Ovary (tissue), 9 donors: Measurements from ENCODE around the gene OXGR1. TPM values are rescaled to one million over a fixed set of nuclear protein-coding genes. Genes with fewer than 3 reads are reported as not detected.

ENCODE experiments used
- DNase-seq, 5 donors: peaks; one replicate each; pipeline ENCODE4 v3.0.0-alpha.2; 2019 to 2020
- H3K27ac ChIP-seq, 2 donors: fragments of 200-600 bp; one replicate each; pipeline versions ENCODE4 v1.5.1 to v1.8.0; 2019 to 2022
- H3K27me3 ChIP-seq: fragments of 200-600 bp; one replicate; pipeline ENCODE4 v1.8.0; 2022
- H3K36me3 ChIP-seq: fragments of 200-600 bp; sonication (generic); one replicate; pipeline ENCODE4 v1.5.1; 2019
- H3K4me1 ChIP-seq: one replicate; pipeline ENCODE4 v1.8.1; 2013; ENCODE audit warnings: mild to moderate bottlenecking, moderate library complexity; ENCODE audit not compliant: insufficient read depth
- H3K4me3 ChIP-seq: fragments of 200-600 bp; sonication (generic); one replicate; pipeline ENCODE4 v1.5.1; 2017
- H3K9me3 ChIP-seq, 2 donors: fragments of 200-600 bp in 1 of 2; sonication (generic) in 1 of 2; one replicate each; pipeline versions ENCODE4 v1.5.1 to v1.8.1; 2013 to 2019; ENCODE audit warnings: mild to moderate bottlenecking in 1 of 2, moderate library complexity in 1 of 2
- CTCF ChIP-seq, 3 donors: fragments of 450-650 bp in 2 of 3; fragments of 200-600 bp in 1 of 3; IDR thresholded peaks; one replicate each; pipeline versions ENCODE4 v1.5.1 to v1.8.0; 2016 to 2022; ENCODE audit warnings: antibody characterized with exemption in 3 of 3, mild to moderate bottlenecking in 1 of 3
- EP300 ChIP-seq: sonication (generic); formaldehyde crosslinking; IDR thresholded peaks from one replicate; pipeline ENCODE4 v1.6.1; 2017; ENCODE audit warnings: antibody characterized with exemption
- POLR2A ChIP-seq: fragments of 450-650 bp; IDR thresholded peaks from one replicate; pipeline ENCODE4 v1.6.1; 2017; ENCODE audit warnings: antibody characterized with exemption, mild to moderate bottlenecking, moderate library complexity
- WGBS, 3 donors: extraction: QIAGEN DNeasy Blood & Tissue Kit in 1 of 3; methylation state at CpG; one replicate each; pipeline versions ENCODE4 v1.1.5 to v1.1.7; 2013 to 2017; 5-methylcytosine and 5-hydroxymethylcytosine counted together
- intact Hi-C, 4 donors: fragments of 100-400 bp; cut with DNase I; formaldehyde crosslinking; loops; one replicate each; pipeline versions ENCODE4 v1.11.0 to v1.15.1; 2022 to 2023
- polyA plus RNA-seq, 2 donors: library from polyadenylated mRNA; stranded (reverse); fragments of 200-250 nt in 1 of 2; fragments of 350-450 nt in 1 of 2; fragmentation: Illumina TruSeq in 1 of 2; extraction: RNeasy Lipid Tissue Mini Kit (QIAGEN cat#74804) in 1 of 2; gene quantifications; one replicate each; pipeline ENCODE4 v1.2.3, GENCODE V29; 2013 to 2014
- total RNA-seq, 7 donors: library from RNA; depleted of rRNA in 2 of 7; stranded (reverse); fragments of >200 nt in 2 of 7; fragmentation: NEBNext Ultra II Directional in 3 of 7; extraction: Animal tissue kit (Norgen Biotek cat#: 25700) in 3 of 7; gene quantifications; one replicate each; pipeline versions ENCODE4 v1.1.0 to v1.2.4, GENCODE V29; 2016 to 2023
- donor health status: DM: no; HTN: no; CAD: no; lungs with moderate emphysema.
- donor health status: DM: no; HTN: no; CAD: no.
- donor health status: Bipolar disorder and iron deficiency.
- donor health status: DM: yes; HTN: yes; CAD: no.
- donor health status: DM: no; HTN: no; CAD: no.
- donor health status: DM: yes; HTN: yes; CAD: no.

The OXGR1 gene
- total and polyA plus RNA-seq, 9 donors: 0.04 to 0.72 (median 0.39) TPM; not detected in 3

GRCh38 chr13:97017322-97017721 is 23.0 kb upstream of the OXGR1 start:
- Histone ChIP-seq H3K27ac (no peak overlapping the region), H3K4me3 (no peak overlapping the region), H3K27me3 (no peaks in the 10 kb centered on the region), H3K9me3 (no peaks in the 10 kb centered on the region), H3K4me1 (no peaks in the 10 kb centered on the region), H3K36me3 (no peaks in the 10 kb centered on the region)
- DNase-seq: no peak
- intact Hi-C loops: no loop called here
- TF ChIP-seq POLR2A: no peak
- no peak for TF ChIP-seq CTCF (IDR thresholded peaks at IDR 0.05)
- TF ChIP-seq EP300: no peak

DNA sequence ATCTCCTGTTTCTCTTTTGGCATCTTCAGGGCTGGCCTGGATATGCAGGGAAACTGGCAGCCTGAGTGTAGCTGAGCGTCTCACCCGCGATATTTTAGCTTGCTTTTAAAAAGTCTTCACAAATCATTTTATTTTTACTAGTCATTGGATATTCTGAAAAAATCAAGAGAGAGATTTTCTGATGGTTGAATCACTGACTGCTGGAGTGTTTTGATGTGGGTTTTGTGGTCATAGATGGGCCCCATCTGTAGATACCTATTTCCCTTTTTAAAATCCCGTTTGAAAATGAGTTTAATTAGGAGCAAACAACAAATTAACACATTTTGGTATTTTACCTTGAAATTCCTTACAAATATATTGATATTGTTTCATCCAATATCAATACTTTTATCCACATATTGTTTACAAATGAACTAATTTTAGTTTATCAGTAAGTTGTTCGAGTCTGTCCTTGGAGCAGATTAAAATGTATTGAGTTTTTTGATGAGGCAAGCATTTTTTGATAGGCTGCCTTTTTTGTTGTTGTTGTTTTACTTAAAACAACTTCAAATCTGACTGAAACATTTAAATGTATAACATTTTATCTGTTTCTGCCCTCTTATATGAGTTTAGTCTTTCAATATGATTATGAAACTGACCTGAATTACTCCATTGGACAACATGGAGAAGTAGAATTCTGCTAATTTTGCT is 21.5 kb upstream of the OXGR1 start:
- TF ChIP-seq EP300 (no peak), CTCF (IDR thresholded peaks at IDR 0.05) (no peak), POLR2A (no peak)
- Histone ChIP-seq H3K9me3 (no peaks in the 10 kb centered on the region), H3K27me3 (no peaks in the 10 kb centered on the region), H3K36me3 (no peaks in the 10 kb centered on the region), H3K4me1 (no peaks in the 10 kb centered on the region), H3K4me3 (no peak overlapping the region), H3K27ac (no peak overlapping the region)
- 49 to 62% (median 56%) methylated on average over 5 of the region's 5 CpGs for WGBS, 3 donors
- no peak for DNase-seq
- intact Hi-C loops: no loop called here

GRCh38 chr13:97012251-97013048 is 18.2 kb upstream of the OXGR1 start:
- no peaks in the 10 kb centered on the region for H3K9me3 ChIP-seq
- H3K4me1 ChIP-seq: no peaks in the 10 kb centered on the region
- no peaks in the 10 kb centered on the region for H3K36me3 ChIP-seq
- TF ChIP-seq EP300 (no peak), POLR2A (no peak), CTCF (IDR thresholded peaks at IDR 0.05) (no peak)
- no peaks in the 10 kb centered on the region for H3K27me3 ChIP-seq
- intact Hi-C loops: no loop called here
- DNase-seq: no peak
- 78 to 82% (median 78%) methylated on average over 7 of the region's 7 CpGs for WGBS, 3 donors
- H3K4me3 ChIP-seq: no peak overlapping the region
- H3K27ac ChIP-seq: no peak overlapping the region

DNA sequence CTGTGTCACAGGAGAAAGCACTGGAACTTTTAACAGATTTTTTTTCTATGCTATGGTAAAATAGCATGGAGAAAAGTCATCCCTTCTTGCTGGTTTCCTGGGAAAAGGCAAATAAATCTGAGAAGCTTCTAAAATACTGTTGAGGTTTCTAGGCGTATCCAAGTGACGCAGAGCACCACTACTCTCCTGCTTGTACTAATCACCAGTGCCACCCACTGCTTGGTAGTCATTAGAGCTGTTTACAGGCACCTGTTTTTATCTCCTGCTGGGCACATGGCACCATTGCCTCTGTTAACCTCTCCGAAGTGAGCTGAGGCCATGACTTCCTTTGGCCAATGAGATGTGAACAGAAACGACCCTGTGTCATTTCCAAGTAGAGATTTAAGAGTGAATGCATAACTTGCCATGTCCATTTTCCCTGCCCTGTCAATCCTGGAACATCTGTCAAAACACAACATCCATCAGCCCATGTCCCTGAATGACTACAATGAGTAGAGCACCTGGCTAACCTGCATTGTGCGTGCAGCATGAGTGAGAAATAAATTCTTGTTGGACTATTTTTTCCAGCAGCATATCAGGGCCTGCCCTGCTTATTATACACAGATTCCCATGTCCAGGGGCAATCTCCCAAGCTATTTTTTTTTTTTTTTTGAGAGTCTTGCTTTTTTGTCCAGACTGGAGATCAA is 17.3 kb upstream of the OXGR1 start:
- no peaks in the 10 kb centered on the region for H3K27me3 ChIP-seq
- no peak overlapping the region for H3K27ac ChIP-seq
- DNase-seq: no peak
- no peaks in the 10 kb centered on the region for H3K9me3 ChIP-seq
- intact Hi-C loops: no loop called here
- H3K36me3 ChIP-seq: no peaks in the 10 kb centered on the region
- TF ChIP-seq POLR2A: no peak
- no peak for TF ChIP-seq CTCF (IDR thresholded peaks at IDR 0.05)
- no peak for TF ChIP-seq EP300
- 78 to 79% (median 79%) methylated on average over 5 of the region's 5 CpGs for WGBS, 3 donors
- no peak overlapping the region for H3K4me3 ChIP-seq
- no peaks in the 10 kb centered on the region for H3K4me1 ChIP-seq
